Measurements from ENCODE around the gene AP2M1. TPM values are rescaled to one million over a fixed set of nuclear protein-coding genes. Genes with fewer than 3 reads are reported as not detected.
A peak's percentile ranks its signal among the peaks of the same experiment; 100 is the strongest.

AP2M1 gene
- total RNA-seq, 3 donors from 2014 or later: 195 to 240 (median 204) TPM

DNA sequence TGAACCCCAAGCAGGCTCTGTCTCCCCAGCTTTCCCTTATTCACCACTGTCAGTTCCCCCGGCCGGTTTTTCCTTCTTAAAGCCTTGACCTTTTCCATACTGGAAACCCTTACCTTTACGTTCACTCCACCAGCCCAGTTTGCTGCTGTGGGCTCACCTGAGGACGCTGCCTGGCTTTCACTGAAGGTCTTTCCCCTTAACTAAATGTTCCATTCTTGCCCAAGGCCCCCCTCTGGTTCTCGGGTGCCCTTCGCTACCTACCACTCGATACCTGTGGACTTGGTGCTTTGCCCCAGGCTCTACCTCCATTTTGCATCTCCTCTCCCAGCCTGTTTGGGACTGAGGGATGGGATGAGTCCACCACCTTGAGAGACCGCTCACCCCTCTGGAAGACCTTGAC, 851 bp downstream of the AP2M1 start:
- DNase-seq (ENCODE audit: low spot score in 2 of 2): no peak
- TF ChIP-seq, protein P1, sequence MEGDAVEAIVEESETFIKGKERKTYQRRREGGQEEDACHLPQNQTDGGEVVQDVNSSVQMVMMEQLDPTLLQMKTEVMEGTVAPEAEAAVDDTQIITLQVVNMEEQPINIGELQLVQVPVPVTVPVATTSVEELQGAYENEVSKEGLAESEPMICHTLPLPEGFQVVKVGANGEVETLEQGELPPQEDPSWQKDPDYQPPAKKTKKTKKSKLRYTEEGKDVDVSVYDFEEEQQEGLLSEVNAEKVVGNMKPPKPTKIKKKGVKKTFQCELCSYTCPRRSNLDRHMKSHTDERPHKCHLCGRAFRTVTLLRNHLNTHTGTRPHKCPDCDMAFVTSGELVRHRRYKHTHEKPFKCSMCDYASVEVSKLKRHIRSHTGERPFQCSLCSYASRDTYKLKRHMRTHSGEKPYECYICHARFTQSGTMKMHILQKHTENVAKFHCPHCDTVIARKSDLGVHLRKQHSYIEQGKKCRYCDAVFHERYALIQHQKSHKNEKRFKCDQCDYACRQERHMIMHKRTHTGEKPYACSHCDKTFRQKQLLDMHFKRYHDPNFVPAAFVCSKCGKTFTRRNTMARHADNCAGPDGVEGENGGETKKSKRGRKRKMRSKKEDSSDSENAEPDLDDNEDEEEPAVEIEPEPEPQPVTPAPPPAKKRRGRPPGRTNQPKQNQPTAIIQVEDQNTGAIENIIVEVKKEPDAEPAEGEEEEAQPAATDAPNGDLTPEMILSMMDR (IDR thresholded peaks at IDR 0.05): no peak
- TF ChIP-seq POLR2AphosphoS5 (IDR thresholded peaks at IDR 0.05): no peak
- H3K9me3 ChIP-seq: no peaks in the 10 kb centered on the region
- peak overlapping the region; percentile 90 to 96 for H3K27ac ChIP-seq
- H3K4me3 ChIP-seq: peak overlapping the region; percentile 83 to 100 (median 90)
- intact Hi-C loops (cut with DNase I; ENCODE audit: low total_unique reads): no loop called here
- peaks cover 6% of the 10 kb centered on the region for H3K36me3 ChIP-seq
- no peaks in the 10 kb centered on the region for H3K27me3 ChIP-seq
- H3K4me1 ChIP-seq: peaks cover 7 to 13% of the 10 kb centered on the region in 2 donors

- DNase-seq (ENCODE audit: low spot score in 2 of 2): no peak
- peak overlapping the region; percentile 90 to 96 for H3K27ac ChIP-seq
- peak overlapping the region; percentile 83 to 100 (median 90) for H3K4me3 ChIP-seq
- intact Hi-C loops (cut with DNase I; ENCODE audit: low total_unique reads): no loop called here
- H3K9me3 ChIP-seq: no peaks in the 10 kb centered on the region
- H3K27me3 ChIP-seq: no peaks in the 10 kb centered on the region
- H3K4me1 ChIP-seq: peaks cover 7 to 13% of the 10 kb centered on the region in 2 donors
- TF ChIP-seq, protein P1 (IDR thresholded peaks at IDR 0.05): no peak
- TF ChIP-seq POLR2A (IDR thresholded peaks at IDR 0.05): no peak
- no peak for TF ChIP-seq POLR2AphosphoS5 (IDR thresholded peaks at IDR 0.05)
- H3K36me3 ChIP-seq: peaks cover 9% of the 10 kb centered on the region
These were observed 1.3 kb downstream of the AP2M1 start for GRCh38 chr3:184175981-184176376.

- DNase-seq (ENCODE audit: low spot score in 2 of 2): peak in 1 of 2 donors; percentile 63
- TF ChIP-seq POLR2A (IDR thresholded peaks at IDR 0.05): no peak
- TF ChIP-seq, protein P1 (IDR thresholded peaks at IDR 0.05): no peak
- peak in 1 of 3 donors; percentile 8 for TF ChIP-seq POLR2AphosphoS5 (IDR thresholded peaks at IDR 0.05)
These were observed 2.0 kb downstream of the AP2M1 start for GRCh38 chr3:184176377-184177330.

GRCh38 chr3:184177331-184177731, 2.7 kb downstream of the AP2M1 start:
- Histone ChIP-seq H3K4me3 (peak overlapping the region; percentile 83 to 100 (median 90)), H3K4me1 (peaks cover 7 to 13% of the 10 kb centered on the region in 2 donors), H3K36me3 (peaks cover 17% of the 10 kb centered on the region), H3K9me3 (no peaks in the 10 kb centered on the region), H3K27ac (peak overlapping the region; percentile 64 to 96), H3K27me3 (no peaks in the 10 kb centered on the region)
- intact Hi-C loops (cut with DNase I; ENCODE audit: low total_unique reads): no loop called here
- no peak for DNase-seq (ENCODE audit: low spot score in 2 of 2)
- TF ChIP-seq POLR2A (IDR thresholded peaks at IDR 0.05) (no peak), POLR2AphosphoS5 (IDR thresholded peaks at IDR 0.05) (no peak)
- TF ChIP-seq, protein P1 (IDR thresholded peaks at IDR 0.05): no peak

More at GRCh38 chr3:184176377-184177330, 2.0 kb downstream of the AP2M1 start:
- Histone ChIP-seq H3K9me3 (no peaks in the 10 kb centered on the region), H3K27ac (peak overlapping the region; percentile 64 to 96), H3K4me1 (peaks cover 7 to 13% of the 10 kb centered on the region in 2 donors), H3K36me3 (peaks cover 11% of the 10 kb centered on the region), H3K4me3 (peak overlapping the region; percentile 83 to 100 (median 90)), H3K27me3 (no peaks in the 10 kb centered on the region)
- intact Hi-C loops (cut with DNase I; ENCODE audit: low total_unique reads): no loop called here

GRCh38 chr3:184177767-184178306, 3.2 kb downstream of the AP2M1 start:
- peaks cover 19% of the 10 kb centered on the region for H3K36me3 ChIP-seq
- intact Hi-C loops (cut with DNase I; ENCODE audit: low total_unique reads): no loop called here

More at GRCh38 chr3:184177767-184178306, 3.2 kb downstream of the AP2M1 start:
- Histone ChIP-seq H3K4me3 (no peak overlapping the region), H3K9me3 (no peaks in the 10 kb centered on the region), H3K4me1 (peaks cover 7 to 13% of the 10 kb centered on the region in 2 donors), H3K27me3 (no peaks in the 10 kb centered on the region), H3K27ac (no peak overlapping the region)
- TF ChIP-seq POLR2A (IDR thresholded peaks at IDR 0.05): no peak
- TF ChIP-seq POLR2AphosphoS5 (IDR thresholded peaks at IDR 0.05): no peak
- TF ChIP-seq, protein P1 (IDR thresholded peaks at IDR 0.05): no peak
- no peak for DNase-seq (ENCODE audit: low spot score in 2 of 2)

Measured in breast epithelium (tissue), 4 donors.